ENCODE measurements around the gene ZNF304. TPM values are rescaled to one million over a fixed set of nuclear protein-coding genes. Genes with fewer than 3 reads are reported as not detected.

ZNF304 gene
- total RNA-seq, 2 donors from 2014 or later = 6.6 to 8.2 TPM

- DNase-seq (ENCODE audit: low spot score) = no peak
- H3K4me1 ChIP-seq = peaks cover 0 to 14% of the 10 kb centered on the region in 2 donors
- no peak overlapping the region for H3K27ac ChIP-seq
- H3K36me3 ChIP-seq = no peaks in the 10 kb centered on the region
- no peaks in the 10 kb centered on the region for H3K27me3 ChIP-seq
- no peak for TF ChIP-seq CTCF (IDR thresholded peaks at IDR 0.05)
- H3K4me3 ChIP-seq = no peak overlapping the region
- H3K9me3 ChIP-seq = no peaks in the 10 kb centered on the region
Measured at GRCh38 chr19:57342582-57342981, 8.5 kb upstream of the ZNF304 start.

- Histone ChIP-seq H3K4me3 (no peak overlapping the region), H3K4me1 (peaks cover 0 to 17% of the 10 kb centered on the region in 2 donors), H3K36me3 (no peaks in the 10 kb centered on the region), H3K9me3 (no peaks in the 10 kb centered on the region), H3K27ac (no peak overlapping the region), H3K27me3 (no peaks in the 10 kb centered on the region)
- no peak for DNase-seq (ENCODE audit: low spot score)
- no peak for TF ChIP-seq CTCF (IDR thresholded peaks at IDR 0.05)
Measured at GRCh38 chr19:57348136-57348535, 2.9 kb upstream of the ZNF304 start.

GRCh38 chr19:57351867-57352266, 796 bp downstream of the ZNF304 start:
- H3K36me3 ChIP-seq = peaks cover 29% of the 10 kb centered on the region
- TF ChIP-seq CTCF (IDR thresholded peaks at IDR 0.05) = no peak
- H3K4me1 ChIP-seq = peaks cover 0 to 33% of the 10 kb centered on the region in 2 donors
- no peak for DNase-seq (ENCODE audit: low spot score)
- H3K4me3 ChIP-seq = peak overlapping the region; percentile 87 to 98
- H3K9me3 ChIP-seq = peaks cover 0 to 13% of the 10 kb centered on the region in 2 donors
- peak overlapping the region; percentile 82 to 89 for H3K27ac ChIP-seq
- H3K27me3 ChIP-seq = no peaks in the 10 kb centered on the region

- Histone ChIP-seq H3K27me3 (no peaks in the 10 kb centered on the region), H3K27ac (no peak overlapping the region), H3K36me3 (peaks cover 52% of the 10 kb centered on the region), H3K4me3 (no peak overlapping the region), H3K9me3 (peaks cover 0 to 40% of the 10 kb centered on the region in 2 donors), H3K4me1 (peaks cover 0 to 33% of the 10 kb centered on the region in 2 donors)
- no peak for DNase-seq (ENCODE audit: low spot score)
- no peak for TF ChIP-seq CTCF (IDR thresholded peaks at IDR 0.05)
Measured at GRCh38 chr19:57355916-57356315, 4.8 kb downstream of the ZNF304 start.

- H3K9me3 ChIP-seq = peaks cover 0 to 40% of the 10 kb centered on the region in 2 donors
Measured at GRCh38 chr19:57357406-57357805, 6.3 kb downstream of the ZNF304 start.

More at GRCh38 chr19:57357406-57357805, 6.3 kb downstream of the ZNF304 start:
- no peak for TF ChIP-seq CTCF (IDR thresholded peaks at IDR 0.05)
- H3K36me3 ChIP-seq = peaks cover 52% of the 10 kb centered on the region
- peaks cover 0 to 29% of the 10 kb centered on the region in 2 donors for H3K4me1 ChIP-seq
- no peak for DNase-seq (ENCODE audit: low spot score)
- H3K27ac ChIP-seq = no peak overlapping the region
- H3K4me3 ChIP-seq = no peak overlapping the region
- H3K27me3 ChIP-seq = no peaks in the 10 kb centered on the region
